ENCODE data around the gene KCNIP3. TPM values are rescaled to one million over a fixed set of nuclear protein-coding genes. Genes with fewer than 3 reads are reported as not detected.

Gene KCNIP3
- total RNA-seq, 1 experiment from 2014 or later, result not detected

DNA sequence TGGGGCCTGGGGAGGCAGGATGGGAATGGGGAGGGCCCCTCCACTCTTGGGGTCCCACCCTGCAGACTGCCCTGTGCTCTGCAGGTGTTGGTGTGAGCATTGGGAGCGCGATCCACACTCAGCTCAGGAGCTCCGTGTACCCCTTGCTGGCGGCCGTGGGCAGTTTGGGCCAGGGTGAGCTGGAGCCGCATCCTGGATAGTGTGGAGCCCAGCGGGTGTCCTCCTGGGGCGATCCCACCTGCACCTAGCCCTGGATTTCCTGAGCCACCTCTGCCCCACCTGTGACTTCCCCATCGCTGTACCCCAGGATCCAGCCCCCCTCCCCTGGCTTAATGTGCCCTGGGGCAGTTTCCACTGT, 20.3 kb upstream of the KCNIP3 start:
- ChIA-PET POLR2A (no interaction called here), CTCF (no interaction called here)
- no peaks in the 10 kb centered on the region for H3K27me3 Mint-ChIP-seq (ENCODE audit: insufficient read depth, unreplicated experiment)
- H3K4me3 Mint-ChIP-seq (ENCODE audit: unreplicated experiment), result no peak overlapping the region
- Histone ChIP-seq H3K4me1 (peaks cover 11% of the 10 kb centered on the region), H3K27me3 (replicated peaks; ENCODE audit: control insufficient read depth, insufficient read depth, low read length) (no peaks in the 10 kb centered on the region), H3K4me3 (ENCODE audit: low read depth, low read length) (no peak overlapping the region), H3K36me3 (ENCODE audit: control insufficient read depth, insufficient read depth, low read length) (no peaks in the 10 kb centered on the region), H3K9me3 (no peaks in the 10 kb centered on the region)
- peaks cover 7% of the 10 kb centered on the region for H3K4me1 Mint-ChIP-seq (ENCODE audit: low read depth, unreplicated experiment)
- BruUV-seq (replicated peaks), result no TSS peak
- TF ChIP-seq, protein P1, sequence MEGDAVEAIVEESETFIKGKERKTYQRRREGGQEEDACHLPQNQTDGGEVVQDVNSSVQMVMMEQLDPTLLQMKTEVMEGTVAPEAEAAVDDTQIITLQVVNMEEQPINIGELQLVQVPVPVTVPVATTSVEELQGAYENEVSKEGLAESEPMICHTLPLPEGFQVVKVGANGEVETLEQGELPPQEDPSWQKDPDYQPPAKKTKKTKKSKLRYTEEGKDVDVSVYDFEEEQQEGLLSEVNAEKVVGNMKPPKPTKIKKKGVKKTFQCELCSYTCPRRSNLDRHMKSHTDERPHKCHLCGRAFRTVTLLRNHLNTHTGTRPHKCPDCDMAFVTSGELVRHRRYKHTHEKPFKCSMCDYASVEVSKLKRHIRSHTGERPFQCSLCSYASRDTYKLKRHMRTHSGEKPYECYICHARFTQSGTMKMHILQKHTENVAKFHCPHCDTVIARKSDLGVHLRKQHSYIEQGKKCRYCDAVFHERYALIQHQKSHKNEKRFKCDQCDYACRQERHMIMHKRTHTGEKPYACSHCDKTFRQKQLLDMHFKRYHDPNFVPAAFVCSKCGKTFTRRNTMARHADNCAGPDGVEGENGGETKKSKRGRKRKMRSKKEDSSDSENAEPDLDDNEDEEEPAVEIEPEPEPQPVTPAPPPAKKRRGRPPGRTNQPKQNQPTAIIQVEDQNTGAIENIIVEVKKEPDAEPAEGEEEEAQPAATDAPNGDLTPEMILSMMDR (IDR thresholded peaks at IDR 0.05; ENCODE audit: insufficient read depth in 1 of 2, low read depth in 1 of 2, low read length in 1 of 2, severe bottlenecking in 1 of 2, unreplicated experiment in 1 of 2), result no peak
- H3K36me3 Mint-ChIP-seq (ENCODE audit: insufficient read depth, unreplicated experiment), result no peaks in the 10 kb centered on the region
- intact Hi-C loops (cut with micrococcal nuclease; ENCODE audit: unreplicated experiment), result no loop called here
- no peak for DNase-seq
- no peaks in the 10 kb centered on the region for H3K9me3 Mint-ChIP-seq (ENCODE audit: unreplicated experiment)
- no peak overlapping the region for H3K27ac Mint-ChIP-seq (ENCODE audit: unreplicated experiment)

DNA sequence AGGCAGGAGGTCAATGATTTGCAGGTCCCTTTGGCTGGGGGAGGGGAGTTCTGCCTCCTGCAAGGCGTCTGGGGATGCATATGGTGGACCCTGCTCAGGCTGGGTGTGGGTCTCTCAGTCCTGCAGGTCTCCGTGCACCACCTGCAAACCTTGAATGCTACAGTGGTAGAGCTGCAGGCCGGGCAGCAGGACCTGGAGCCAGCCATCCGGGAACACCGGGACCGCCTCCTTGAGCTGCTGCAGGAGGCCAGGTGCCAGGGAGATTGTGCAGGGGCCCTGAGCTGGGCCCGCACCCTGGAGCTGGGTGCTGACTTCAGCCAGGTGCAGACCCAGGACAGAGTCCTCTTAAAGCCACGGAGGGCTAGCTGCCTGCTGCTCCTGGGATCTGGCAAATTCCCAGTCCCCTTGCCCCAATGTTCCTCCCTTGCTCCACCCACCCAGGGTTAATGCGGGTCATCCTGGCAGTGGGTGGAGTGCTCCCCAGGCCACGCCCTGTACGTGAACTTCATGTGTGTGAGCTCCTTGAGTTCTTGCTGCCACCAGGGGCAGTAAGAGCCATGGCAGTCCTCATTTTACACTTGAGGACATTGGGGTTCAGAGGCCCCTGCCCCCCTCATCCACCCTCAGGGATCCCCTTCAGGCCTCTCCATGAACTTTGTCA, 19.8 kb upstream of the KCNIP3 start:
- POLR2A ChIA-PET, result no interaction called here
- peaks cover 11% of the 10 kb centered on the region for H3K4me1 ChIP-seq
- DNase-seq, result peak in 1 of 2 experiments; percentile 33
- intact Hi-C loops (cut with micrococcal nuclease; ENCODE audit: unreplicated experiment), result no loop called here
- H3K36me3 ChIP-seq (ENCODE audit: control insufficient read depth, insufficient read depth, low read length), result no peaks in the 10 kb centered on the region
- Mint-ChIP-seq H3K4me3 (ENCODE audit: unreplicated experiment) (no peak overlapping the region), H3K9me3 (ENCODE audit: unreplicated experiment) (no peaks in the 10 kb centered on the region), H3K4me1 (ENCODE audit: low read depth, unreplicated experiment) (peaks cover 7% of the 10 kb centered on the region), H3K27me3 (ENCODE audit: insufficient read depth, unreplicated experiment) (no peaks in the 10 kb centered on the region), H3K36me3 (ENCODE audit: insufficient read depth, unreplicated experiment) (no peaks in the 10 kb centered on the region), H3K27ac (ENCODE audit: unreplicated experiment) (no peak overlapping the region)
- TF ChIP-seq, protein P1 (IDR thresholded peaks at IDR 0.05; ENCODE audit: insufficient read depth in 1 of 2, low read depth in 1 of 2, low read length in 1 of 2, severe bottlenecking in 1 of 2, unreplicated experiment in 1 of 2), result no peak
- BruUV-seq (replicated peaks), result no TSS peak
- CTCF ChIA-PET, result no interaction called here
- no peaks in the 10 kb centered on the region for H3K27me3 ChIP-seq (replicated peaks; ENCODE audit: control insufficient read depth, insufficient read depth, low read length)
- no peaks in the 10 kb centered on the region for H3K9me3 ChIP-seq
- no peak overlapping the region for H3K4me3 ChIP-seq (ENCODE audit: low read depth, low read length)

DNA sequence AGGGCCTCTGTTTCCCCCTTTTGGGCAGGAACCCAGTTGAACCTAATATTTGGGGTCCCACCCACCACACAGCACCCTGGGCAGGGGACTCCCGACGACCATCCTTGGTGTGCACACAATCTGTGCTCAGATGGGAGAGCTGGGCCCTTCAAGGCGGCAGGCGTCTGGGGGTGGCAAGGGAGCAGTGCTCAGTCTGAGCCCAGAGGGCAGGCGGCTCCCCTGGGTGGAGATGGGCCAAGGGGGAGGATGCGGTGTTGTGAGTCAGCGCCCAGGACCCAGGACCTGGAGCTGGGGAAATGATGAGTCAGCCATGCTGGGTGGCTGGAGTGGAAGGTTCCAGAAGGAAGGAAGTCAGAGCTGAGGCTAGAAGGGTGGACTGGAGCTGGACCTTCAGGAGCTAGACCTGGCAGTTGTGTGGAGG, 19.1 kb upstream of the KCNIP3 start:
- Histone ChIP-seq H3K27me3 (replicated peaks; ENCODE audit: control insufficient read depth, insufficient read depth, low read length) (no peaks in the 10 kb centered on the region), H3K36me3 (ENCODE audit: control insufficient read depth, insufficient read depth, low read length) (no peaks in the 10 kb centered on the region), H3K4me3 (ENCODE audit: low read depth, low read length) (no peak overlapping the region), H3K4me1 (peaks cover 11% of the 10 kb centered on the region), H3K9me3 (no peaks in the 10 kb centered on the region)
- DNase-seq, result peak in 1 of 2 experiments; percentile 17
- ChIA-PET POLR2A (no interaction called here), CTCF (no interaction called here)
- H3K4me1 Mint-ChIP-seq (ENCODE audit: low read depth, unreplicated experiment), result peaks cover 7% of the 10 kb centered on the region
- H3K4me3 Mint-ChIP-seq (ENCODE audit: unreplicated experiment), result no peak overlapping the region
- H3K27me3 Mint-ChIP-seq (ENCODE audit: insufficient read depth, unreplicated experiment), result no peaks in the 10 kb centered on the region
- no peaks in the 10 kb centered on the region for H3K9me3 Mint-ChIP-seq (ENCODE audit: unreplicated experiment)
- no peak overlapping the region for H3K27ac Mint-ChIP-seq (ENCODE audit: unreplicated experiment)
- TF ChIP-seq, protein P1 (IDR thresholded peaks at IDR 0.05; ENCODE audit: insufficient read depth in 1 of 2, low read depth in 1 of 2, low read length in 1 of 2, severe bottlenecking in 1 of 2, unreplicated experiment in 1 of 2), result no peak
- H3K36me3 Mint-ChIP-seq (ENCODE audit: insufficient read depth, unreplicated experiment), result no peaks in the 10 kb centered on the region
- intact Hi-C loops (cut with micrococcal nuclease; ENCODE audit: unreplicated experiment), result no loop called here
- BruUV-seq (replicated peaks), result no TSS peak

Measured in Caco-2 (cell line).